Measurements from ENCODE around the gene RASA3. TPM values are rescaled to one million over a fixed set of nuclear protein-coding genes. Genes with fewer than 3 reads are reported as not detected.
"Not testable (repeated sequence)": the region's sequence is repeated elsewhere in the genome, so short reads cannot be mapped to it uniquely, and the experiment has no call there.

The RASA3 gene
- total and polyA plus RNA-seq, 2 of the 4 experiments (the other 2 are of a cell fraction) = 21.0 to 31.4 TPM

- TF ChIP-seq CTCF (conservative IDR thresholded peaks at IDR 0.05; ENCODE audit: low read depth, low read length) (no peak), ELK1 (IDR thresholded peaks at IDR 0.05; ENCODE audit: borderline replicate concordance, low read depth, low read length) (no peak), SMC3 (IDR thresholded peaks at IDR 0.05; ENCODE audit: low read depth, low read length) (no peak), MAFK (IDR thresholded peaks at IDR 0.05; ENCODE audit: low read depth, low read length) (no peak), NFE2L2 (IDR thresholded peaks at IDR 0.05; ENCODE audit: low read depth, low read length) (no peak)
Measured at GRCh38 chr13:114161028-114161556, 28.7 kb upstream of the RASA3 start (continued).

- dilution Hi-C loops (cut with HindIII; ENCODE audit: low sequenced_read_pairs, unreplicated experiment); H3K9me1 ChIP-seq (ENCODE audit: insufficient read depth, low read length); H3K27ac ChIP-seq (ENCODE audit: insufficient read depth, low read length); H4K5ac ChIP-seq (ENCODE audit: low read depth, low read length); H3K4me2 ChIP-seq (ENCODE audit: low read depth, low read length); H3K4me3 ChIP-seq (ENCODE audit: insufficient read depth, low read depth, low read length); H3K36me3 ChIP-seq (ENCODE audit: control insufficient read depth, insufficient read depth, low read length); H3K14ac ChIP-seq (replicated peaks; ENCODE audit: low read depth, low read length); DNase-seq; H2BK5ac ChIP-seq (ENCODE audit: low read depth, low read length, poor library complexity, severe bottlenecking); H3K9ac ChIP-seq (ENCODE audit: low read depth, low read length); intact Hi-C loops (cut with micrococcal nuclease); H4K20me1 ChIP-seq (ENCODE audit: insufficient read depth, low read length); H2BK15ac ChIP-seq (ENCODE audit: low read depth, low read length); H2AK5ac ChIP-seq (ENCODE audit: low read depth, low read length); BruUV-seq (replicated peaks); H3K9me3 ChIP-seq (ENCODE audit: control insufficient read depth, insufficient read depth, low read length); H3K4me1 ChIP-seq (ENCODE audit: control insufficient read depth, insufficient read depth, low read length); H3K23ac ChIP-seq (ENCODE audit: low read depth, low read length); CTCF ChIA-PET; in situ Hi-C loops (cut with MboI; ENCODE audit: low sequenced_read_pairs); H3K4ac ChIP-seq (ENCODE audit: low read depth, low read length); H3K79me1 ChIP-seq (ENCODE audit: low read depth in 1 of 2, low read length in 2 of 2); H2AFZ ChIP-seq (replicated peaks; ENCODE audit: low read length, poor library complexity); H4K91ac ChIP-seq (ENCODE audit: insufficient read depth, low read depth, low read length); H2BK20ac ChIP-seq (ENCODE audit: low read depth, low read length); H4K8ac ChIP-seq (ENCODE audit: low read depth in 2 of 2, low read length in 2 of 2); H2BK120ac ChIP-seq (ENCODE audit: low read depth, low read length); ATAC-seq (ENCODE audit: low read depth); POLR2A ChIA-PET (ENCODE audit: unreplicated experiment); H3K18ac ChIP-seq (ENCODE audit: low read depth, low read length); H2AK9ac ChIP-seq (replicated peaks; ENCODE audit: low read depth, low read length, poor library complexity); H3K56ac ChIP-seq (ENCODE audit: extremely low read depth, insufficient read depth, low read length): not testable (repeated sequence)
- peaks cover 35% of the 10 kb centered on the region for H3K27me3 ChIP-seq (ENCODE audit: control insufficient read depth, insufficient read depth, low read length)
- 100% methylated on average over 1 of the region's 13 CpGs; no CpG with 5 or more reads in 1 of the 2 experiments for WGBS, 2 experiments (ENCODE audit: extremely low coverage in 2 of 2, insufficient read length in 1 of 2)
Measured at GRCh38 chr13:114158869-114159666, 26.6 kb upstream of the RASA3 start.

Measured in IMR-90 (cell line).